Measurements from ENCODE around the gene C1QL1. TPM values are rescaled to one million over a fixed set of nuclear protein-coding genes. Genes with fewer than 3 reads are reported as not detected.
A peak's percentile ranks its signal among the peaks of the same experiment; 100 is the strongest.

The C1QL1 gene
- total RNA-seq, 1 experiment from 2014 or later: 0.08 TPM

DNA sequence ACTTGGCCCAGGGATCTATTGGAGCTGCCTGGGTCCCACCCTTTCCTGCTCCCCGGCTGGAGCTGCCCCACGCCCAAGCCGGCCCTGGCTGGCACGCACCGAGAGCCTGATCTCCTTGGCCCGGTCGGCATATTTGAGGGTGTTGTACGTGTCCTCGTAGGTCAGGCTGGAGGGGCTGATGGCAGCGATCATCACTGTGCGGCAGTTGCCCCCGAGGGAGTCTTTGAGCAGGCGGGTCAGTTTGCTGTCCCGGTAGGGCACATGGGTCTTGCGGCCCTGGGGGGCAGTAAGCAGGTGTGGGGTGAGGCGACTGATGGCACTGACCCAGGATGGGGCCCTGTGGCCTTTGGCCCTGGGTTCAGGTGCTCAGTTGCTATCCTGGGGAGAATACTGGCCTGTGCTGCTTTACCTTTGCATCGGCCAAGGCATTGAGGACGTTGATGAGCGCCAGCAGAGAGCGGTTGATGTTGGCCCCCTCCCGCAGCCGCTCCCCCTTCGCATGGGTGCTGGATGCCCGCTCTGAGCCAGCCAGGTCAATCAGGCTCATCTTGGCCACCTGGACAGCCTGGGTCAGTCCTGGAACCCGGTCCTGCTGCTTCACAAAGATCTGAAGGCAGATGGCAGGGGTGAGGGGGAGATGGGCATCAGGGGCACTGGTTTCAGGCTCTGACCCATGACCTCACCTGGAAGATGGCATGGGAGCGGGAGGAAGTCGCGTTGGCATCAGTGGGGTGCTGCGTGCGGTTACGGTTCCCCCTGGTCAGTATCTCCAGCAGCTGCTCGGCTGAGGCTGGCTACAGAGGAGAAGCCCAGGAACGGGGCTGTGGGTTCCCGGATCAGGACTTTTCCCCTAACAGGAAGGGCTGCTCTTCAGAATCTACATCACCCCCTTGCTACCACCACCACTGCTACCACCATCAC is 34.0 kb downstream of the C1QL1 start:
- no peaks in the 10 kb centered on the region for H3K27me3 ChIP-seq
- peaks cover 5% of the 10 kb centered on the region for H3K4me1 ChIP-seq
- H3K9me3 ChIP-seq (replicated peaks): no peaks in the 10 kb centered on the region; the same call in 1 of the 2 replicates
- H3K4me3 ChIP-seq: no peak overlapping the region
- H3K27ac ChIP-seq: no peak overlapping the region
- peaks cover 89% of the 10 kb centered on the region for H3K36me3 ChIP-seq
- DNase-seq: no peak

- H3K4me1 ChIP-seq: peaks cover 5% of the 10 kb centered on the region
- no peaks in the 10 kb centered on the region for H3K9me3 ChIP-seq (replicated peaks)
- H3K36me3 ChIP-seq: peaks cover 87% of the 10 kb centered on the region
- no peaks in the 10 kb centered on the region for H3K27me3 ChIP-seq
- no peak overlapping the region for H3K4me3 ChIP-seq
- no peak for DNase-seq
- no peak overlapping the region for H3K27ac ChIP-seq
Measured at GRCh38 chr17:44932787-44933097, 35.4 kb downstream of the C1QL1 start.

DNA sequence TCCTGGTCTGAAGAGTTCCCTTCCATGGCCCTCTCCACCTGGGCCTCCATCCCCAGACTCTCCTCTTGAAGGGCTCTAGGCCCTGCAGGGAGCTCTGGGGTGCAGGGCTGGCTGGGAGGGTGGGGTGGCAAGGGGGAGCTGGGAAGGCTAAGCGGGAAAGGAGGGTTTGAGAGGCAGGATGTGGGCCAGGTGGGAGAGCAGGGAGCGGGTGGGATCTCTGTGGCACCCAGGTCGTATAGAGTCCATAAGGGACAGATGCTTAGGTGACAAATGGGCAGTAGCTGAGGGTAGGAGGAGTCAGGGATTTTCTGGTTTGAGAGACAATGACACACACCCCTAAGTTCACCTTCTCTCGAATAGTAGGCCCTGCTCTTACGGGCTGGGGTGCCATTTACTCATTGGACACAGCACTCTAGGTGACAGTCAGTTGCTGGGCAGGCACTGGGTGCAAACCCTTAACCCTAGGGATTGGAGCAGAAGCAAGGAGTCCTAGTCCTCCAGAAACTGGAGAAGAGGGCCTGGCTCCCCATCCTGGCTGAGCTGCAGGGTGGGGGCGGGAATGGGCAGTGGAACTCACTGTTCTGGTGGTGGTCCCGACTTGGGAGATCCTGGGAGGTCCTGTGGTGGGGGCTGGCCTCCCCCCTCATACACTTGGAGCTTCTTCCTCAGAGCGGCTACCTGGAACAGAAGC is 35.9 kb downstream of the C1QL1 start:
- peaks cover 87% of the 10 kb centered on the region for H3K36me3 ChIP-seq
- no peak for DNase-seq
- H3K27ac ChIP-seq: no peak overlapping the region

GRCh38 chr17:44931376-44931775 is 36.7 kb downstream of the C1QL1 start:
- Histone ChIP-seq H3K4me1 (peaks cover 5% of the 10 kb centered on the region), H3K27ac (no peak overlapping the region), H3K9me3 (replicated peaks) (no peaks in the 10 kb centered on the region), H3K4me3 (no peak overlapping the region), H3K27me3 (no peaks in the 10 kb centered on the region), H3K36me3 (peaks cover 91% of the 10 kb centered on the region)
- DNase-seq: no peak

More for the DNA sequence above, 35.9 kb downstream of the C1QL1 start:
- no peaks in the 10 kb centered on the region for H3K27me3 ChIP-seq
- H3K9me3 ChIP-seq (replicated peaks): no peaks in the 10 kb centered on the region
- peaks cover 5% of the 10 kb centered on the region for H3K4me1 ChIP-seq
- H3K4me3 ChIP-seq: no peak overlapping the region

GRCh38 chr17:44930667-44931066 is 37.4 kb downstream of the C1QL1 start:
- Histone ChIP-seq H3K4me1 (peaks cover 5% of the 10 kb centered on the region), H3K9me3 (replicated peaks) (no peaks in the 10 kb centered on the region), H3K4me3 (no peak overlapping the region), H3K36me3 (peaks cover 88% of the 10 kb centered on the region), H3K27ac (no peak overlapping the region), H3K27me3 (no peaks in the 10 kb centered on the region)
- DNase-seq: no peak

DNA sequence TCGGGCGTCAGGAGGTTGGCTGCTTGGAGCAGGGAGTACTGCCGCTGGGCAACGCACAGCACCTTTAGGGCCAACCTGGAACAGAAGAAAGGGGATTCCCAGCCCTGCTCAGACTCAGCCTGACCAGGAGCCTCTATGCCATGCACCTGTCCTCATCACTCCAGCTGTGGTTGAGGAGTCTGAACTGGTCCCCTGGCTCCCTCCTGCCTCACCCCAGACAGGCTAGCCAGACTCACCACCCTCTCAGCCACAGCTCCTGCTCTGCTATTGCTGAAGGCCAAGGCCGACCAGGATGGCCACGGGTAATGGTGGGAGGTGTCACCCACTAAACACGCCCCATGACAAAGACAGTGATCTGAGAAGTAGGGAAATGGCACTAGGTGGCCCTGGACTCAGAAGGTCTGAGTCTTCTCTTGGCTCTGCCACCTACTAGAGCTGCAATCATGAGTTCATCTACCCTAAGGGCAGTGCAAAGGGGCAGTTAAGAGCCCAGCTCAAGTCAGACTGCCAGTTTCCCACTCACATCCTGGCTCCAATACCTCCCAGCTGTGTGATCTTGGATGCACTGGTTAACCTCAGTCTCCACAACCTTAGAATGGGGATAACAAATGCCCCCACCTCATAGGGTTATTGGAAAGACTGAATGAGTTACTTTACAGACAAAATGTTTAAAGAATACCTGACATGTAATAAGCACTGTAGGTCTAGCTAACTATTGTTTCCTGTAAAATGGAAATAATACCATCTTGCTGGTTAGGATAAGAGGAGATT is 39.0 kb downstream of the C1QL1 start:
- H3K36me3 ChIP-seq: peaks cover 77% of the 10 kb centered on the region
- no peak overlapping the region for H3K4me3 ChIP-seq
- no peak overlapping the region for H3K27ac ChIP-seq
- H3K27me3 ChIP-seq: no peaks in the 10 kb centered on the region
- no peaks in the 10 kb centered on the region for H3K9me3 ChIP-seq (replicated peaks)
- DNase-seq: peak; percentile 80 to 84
- H3K4me1 ChIP-seq: peaks cover 5% of the 10 kb centered on the region

DNA sequence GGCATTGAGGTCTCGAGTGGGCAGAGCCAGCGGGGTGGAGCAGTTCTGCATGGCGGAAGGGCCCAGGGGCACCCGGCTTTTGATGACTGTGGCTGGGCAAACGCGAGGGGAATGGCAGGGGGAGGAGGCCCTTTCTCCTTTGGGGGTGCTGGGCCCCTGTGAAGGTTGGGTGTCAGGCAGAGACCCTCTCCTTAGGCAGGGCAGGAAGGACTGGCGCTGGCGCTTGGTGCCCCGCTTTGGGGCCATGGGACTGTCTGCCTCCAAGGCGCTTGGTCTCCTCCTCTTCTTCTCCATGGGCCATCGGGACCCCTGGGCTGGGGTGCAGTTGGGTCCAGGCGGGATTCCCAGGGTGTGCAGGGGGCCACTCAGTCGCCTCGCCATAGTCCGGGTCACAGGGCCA is 40.0 kb downstream of the C1QL1 start:
- Histone ChIP-seq H3K9me3 (replicated peaks) (no peaks in the 10 kb centered on the region), H3K27me3 (no peaks in the 10 kb centered on the region), H3K36me3 (peaks cover 67% of the 10 kb centered on the region), H3K4me3 (no peak overlapping the region), H3K27ac (no peak overlapping the region), H3K4me1 (peaks cover 7% of the 10 kb centered on the region)
- DNase-seq: no peak

- no peak overlapping the region for H3K4me3 ChIP-seq
- H3K27ac ChIP-seq: no peak overlapping the region
- no peaks in the 10 kb centered on the region for H3K9me3 ChIP-seq (replicated peaks)
- DNase-seq: no peak
- peaks cover 12% of the 10 kb centered on the region for H3K4me1 ChIP-seq
- H3K36me3 ChIP-seq: peaks cover 63% of the 10 kb centered on the region
- H3K27me3 ChIP-seq: no peaks in the 10 kb centered on the region
Measured at GRCh38 chr17:44927696-44928095, 40.4 kb downstream of the C1QL1 start.

DNA sequence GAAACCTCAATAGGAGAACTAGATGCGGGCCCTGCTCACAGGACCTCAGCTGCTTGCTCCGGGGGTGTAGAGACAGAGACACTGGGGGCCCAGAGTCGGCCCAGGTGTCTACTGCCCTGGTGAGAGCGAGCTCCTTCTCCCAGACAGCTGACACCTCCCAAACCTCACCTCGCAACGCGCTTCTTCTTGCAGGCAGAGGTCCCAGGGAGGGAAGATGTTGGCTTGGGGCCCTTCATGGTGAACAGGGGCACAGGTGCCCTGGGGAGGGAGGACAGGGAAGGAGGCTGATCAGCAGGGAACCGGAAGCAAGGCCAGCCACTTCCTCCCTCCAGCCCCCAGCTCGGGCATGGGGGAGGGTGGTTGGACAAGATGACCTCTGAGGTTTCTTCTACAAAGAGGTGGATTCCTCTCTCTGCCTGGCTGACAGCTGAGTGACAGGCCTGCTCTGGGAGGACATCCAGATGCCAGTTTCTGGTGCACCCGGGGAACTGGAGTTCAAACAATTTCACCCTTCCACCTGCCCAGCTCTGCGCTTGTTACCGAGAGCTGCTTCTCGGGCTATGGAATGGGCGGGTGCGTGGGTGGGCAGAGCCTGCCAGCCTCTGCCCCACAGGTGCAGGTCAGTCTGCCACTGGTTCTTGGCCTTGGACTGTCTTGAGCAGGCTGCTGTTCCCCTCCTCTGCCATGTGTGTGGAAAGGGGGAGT is 41.1 kb downstream of the C1QL1 start:
- DNase-seq: no peak
- H3K4me1 ChIP-seq: peaks cover 12% of the 10 kb centered on the region

GRCh38 chr17:44925731-44926697 is 42.1 kb downstream of the C1QL1 start:
- Histone ChIP-seq H3K36me3 (peaks cover 46% of the 10 kb centered on the region), H3K4me1 (peaks cover 12% of the 10 kb centered on the region), H3K4me3 (no peak overlapping the region), H3K9me3 (replicated peaks) (no peaks in the 10 kb centered on the region), H3K27me3 (no peaks in the 10 kb centered on the region), H3K27ac (no peak overlapping the region)
- DNase-seq: no peak

More for the DNA sequence above, 41.1 kb downstream of the C1QL1 start:
- H3K27me3 ChIP-seq: no peaks in the 10 kb centered on the region
- no peak overlapping the region for H3K27ac ChIP-seq
- H3K36me3 ChIP-seq: peaks cover 56% of the 10 kb centered on the region
- no peak overlapping the region for H3K4me3 ChIP-seq
- H3K9me3 ChIP-seq (replicated peaks): no peaks in the 10 kb centered on the region

DNA sequence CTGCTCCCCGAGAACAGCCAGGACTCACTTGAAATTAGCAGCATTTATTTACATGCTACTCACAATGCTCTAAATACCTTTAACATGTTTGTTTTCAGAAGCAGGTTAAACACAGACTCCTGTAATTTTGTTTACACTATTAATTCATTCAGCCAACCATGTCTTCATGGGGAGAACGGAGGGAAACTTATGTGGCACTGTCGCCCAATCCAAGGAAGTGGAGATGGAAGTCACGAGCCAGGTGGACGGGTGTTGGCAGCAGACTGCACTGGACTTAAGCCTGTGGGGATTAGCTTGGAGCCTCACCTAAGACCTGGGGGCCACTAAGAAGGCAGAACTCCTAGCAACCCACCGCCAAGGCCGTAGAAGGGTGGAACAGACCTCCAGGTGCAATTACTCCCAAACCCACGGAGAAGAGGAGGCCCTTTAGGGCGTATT is 44.0 kb downstream of the C1QL1 start:
- DNase-seq: peak in 1 of 2 experiments; percentile 40
- Histone ChIP-seq H3K27ac (no peak overlapping the region), H3K4me3 (no peak overlapping the region), H3K9me3 (replicated peaks) (no peaks in the 10 kb centered on the region), H3K27me3 (no peaks in the 10 kb centered on the region), H3K36me3 (peaks cover 28% of the 10 kb centered on the region), H3K4me1 (peaks cover 9% of the 10 kb centered on the region; the same call in 1 of the 2 replicates)

- H3K36me3 ChIP-seq: peaks cover 19% of the 10 kb centered on the region
- no peak overlapping the region for H3K4me3 ChIP-seq
- H3K27me3 ChIP-seq: no peaks in the 10 kb centered on the region
- DNase-seq: peak in 1 of 2 experiments; percentile 41
- peaks cover 9% of the 10 kb centered on the region; the same call in 1 of the 2 replicates for H3K4me1 ChIP-seq
- no peaks in the 10 kb centered on the region for H3K9me3 ChIP-seq (replicated peaks)
- no peak overlapping the region for H3K27ac ChIP-seq
Measured at GRCh38 chr17:44922746-44923470, 45.2 kb downstream of the C1QL1 start.

GRCh38 chr17:44922136-44922535 is 46.0 kb downstream of the C1QL1 start:
- H3K9me3 ChIP-seq (replicated peaks): no peaks in the 10 kb centered on the region
- peaks cover 11% of the 10 kb centered on the region for H3K36me3 ChIP-seq
- H3K4me3 ChIP-seq: no peak overlapping the region
- no peak overlapping the region for H3K27ac ChIP-seq
- H3K4me1 ChIP-seq: peaks cover 9% of the 10 kb centered on the region; the same call in 1 of the 2 replicates
- H3K27me3 ChIP-seq: no peaks in the 10 kb centered on the region
- DNase-seq: no peak
